Posterior vena cava (tissue), 2 donors: Measurements from ENCODE around the gene LMAN2L. TPM values are rescaled to one million over a fixed set of nuclear protein-coding genes. Genes with fewer than 3 reads are reported as not detected.

ENCODE experiments used
- DNase-seq: peaks from one replicate; pipeline ENCODE4 v3.0.0-alpha.2; 2020; ENCODE audit warnings: low spot score
- intact Hi-C, 2 donors: fragments of 100-400 bp; cut with DNase I; formaldehyde crosslinking; loops; one replicate each; pipeline versions ENCODE4 v1.14.1 to v1.14.2; 2022 to 2023
- total RNA-seq, 2 donors: library from RNA; stranded (reverse); fragmentation: NEBNext Ultra II Directional; extraction: Animal tissue kit (Norgen Biotek cat#: 25700); gene quantifications; one replicate each; pipeline ENCODE4 v1.2.1, GENCODE V29; 2021
- donor health status: DM: yes; HTN: yes; CAD: no.
- donor health status: DM: yes; HTN: yes; CAD: no.

Gene LMAN2L
- total RNA-seq, 2 donors from 2014 or later, result 9.0 to 14.5 TPM

- peak; percentile 76 for DNase-seq
- intact Hi-C loops, result no loop called here
Observed at GRCh38 chr2:96692094-96692971, 47.5 kb downstream of the LMAN2L start.

GRCh38 chr2:96691022-96691612 is 48.7 kb downstream of the LMAN2L start:
- peak; percentile 72 for DNase-seq
- intact Hi-C loops, result no loop called here

GRCh38 chr2:96690306-96691021 is 49.4 kb downstream of the LMAN2L start:
- intact Hi-C loops, result no loop called here
- peak; percentile 65 for DNase-seq

GRCh38 chr2:96689431-96689991 is 50.4 kb downstream of the LMAN2L start:
- intact Hi-C loops, result no loop called here
- DNase-seq, result peak; percentile 59

GRCh38 chr2:96688649-96689430 is 51.0 kb downstream of the LMAN2L start:
- intact Hi-C loops, result no loop called here
- peak; percentile 68 for DNase-seq

GRCh38 chr2:96687711-96688640 is 51.9 kb downstream of the LMAN2L start:
- peak; percentile 76 for DNase-seq
- intact Hi-C loops, result no loop called here

GRCh38 chr2:96687266-96687665 is 52.6 kb downstream of the LMAN2L start:
- DNase-seq, result peak; percentile 61
- intact Hi-C loops, result no loop called here

- peak; percentile 80 for DNase-seq
- intact Hi-C loops, result no loop called here
Observed at GRCh38 chr2:96685577-96686459, 54.0 kb downstream of the LMAN2L start.

- no peak for DNase-seq
- intact Hi-C loops, result no loop called here
Observed at GRCh38 chr2:96684883-96685576, 54.8 kb downstream of the LMAN2L start.

- no peak for DNase-seq
- intact Hi-C loops, result no loop called here
Observed at GRCh38 chr2:96683972-96684820, 55.7 kb downstream of the LMAN2L start.

GRCh38 chr2:96683307-96683706 is 56.6 kb downstream of the LMAN2L start:
- intact Hi-C loops, result no loop called here
- no peak for DNase-seq

- no peak for DNase-seq
- intact Hi-C loops, result no loop called here
Observed at GRCh38 chr2:96681540-96681939, 58.3 kb downstream of the LMAN2L start.

GRCh38 chr2:96680561-96681141 is 59.2 kb downstream of the LMAN2L start:
- no peak for DNase-seq
- intact Hi-C loops, result no loop called here

GRCh38 chr2:96679848-96680247 is 60.0 kb downstream of the LMAN2L start:
- intact Hi-C loops, result no loop called here
- no peak for DNase-seq

GRCh38 chr2:96669539-96670215 is 70.2 kb downstream of the LMAN2L start:
- intact Hi-C loops, result no loop called here
- peak; percentile 48 for DNase-seq
